RWPE1 (cell line): Measurements from ENCODE around the gene POU2F3.

Experiments used
- CTCF ChIA-PET: fragments of 350-600 bp; sonication (Branson Sonifier 250); formaldehyde crosslinking; extraction: SDS; loops from one replicate; lab custom pipeline; 2021; lab: Yijun Ruan, JAX
- POLR2A ChIA-PET: fragments of 400-600 bp; formaldehyde crosslinking; extraction: SDS; loops from one replicate; lab custom pipeline; 2020; ENCODE audit warnings: antibody characterized with exemption; ENCODE audit not compliant: low non-redundant PET; lab: Yijun Ruan, JAX
- DNase-seq: peaks from one replicate; pipeline ENCODE4 v3.0.0; 2012; ENCODE audit warnings: low spot score
- H3K27ac ChIP-seq: fragments of 450-650 bp; 2 replicates; pipeline ENCODE4 v1.5.1; 2017
- TF ChIP-seq, protein P1 (sequence below): fragments of 450-650 bp; conservative IDR thresholded peaks from 2 replicates; pipeline ENCODE4 v1.5.1; 2017; ENCODE audit warnings: low read depth, mild to moderate bottlenecking

Gene POU2F3

DNA sequence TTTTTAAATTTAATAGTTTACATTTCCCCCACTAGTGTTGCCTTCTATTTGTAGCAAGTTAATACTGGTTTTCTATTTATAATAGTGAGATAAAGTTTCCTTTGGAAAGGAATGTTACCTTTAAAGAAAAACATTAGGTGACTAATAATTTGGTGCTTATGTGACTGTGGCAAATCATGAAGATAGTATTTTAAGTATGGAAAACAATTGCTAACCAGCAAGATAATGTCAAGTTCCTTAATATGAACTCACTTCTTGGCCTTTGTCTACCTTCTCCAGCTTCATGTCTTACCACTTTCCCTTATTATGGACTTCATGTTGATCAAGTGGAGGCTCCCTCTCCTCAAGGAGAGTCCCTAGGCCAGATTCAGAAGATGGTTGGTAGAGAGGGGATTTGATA is 123.5 kb downstream of the POU2F3 start:
- ChIA-PET CTCF (no interaction called here), POLR2A (no interaction called here)
- TF ChIP-seq, protein P1, sequence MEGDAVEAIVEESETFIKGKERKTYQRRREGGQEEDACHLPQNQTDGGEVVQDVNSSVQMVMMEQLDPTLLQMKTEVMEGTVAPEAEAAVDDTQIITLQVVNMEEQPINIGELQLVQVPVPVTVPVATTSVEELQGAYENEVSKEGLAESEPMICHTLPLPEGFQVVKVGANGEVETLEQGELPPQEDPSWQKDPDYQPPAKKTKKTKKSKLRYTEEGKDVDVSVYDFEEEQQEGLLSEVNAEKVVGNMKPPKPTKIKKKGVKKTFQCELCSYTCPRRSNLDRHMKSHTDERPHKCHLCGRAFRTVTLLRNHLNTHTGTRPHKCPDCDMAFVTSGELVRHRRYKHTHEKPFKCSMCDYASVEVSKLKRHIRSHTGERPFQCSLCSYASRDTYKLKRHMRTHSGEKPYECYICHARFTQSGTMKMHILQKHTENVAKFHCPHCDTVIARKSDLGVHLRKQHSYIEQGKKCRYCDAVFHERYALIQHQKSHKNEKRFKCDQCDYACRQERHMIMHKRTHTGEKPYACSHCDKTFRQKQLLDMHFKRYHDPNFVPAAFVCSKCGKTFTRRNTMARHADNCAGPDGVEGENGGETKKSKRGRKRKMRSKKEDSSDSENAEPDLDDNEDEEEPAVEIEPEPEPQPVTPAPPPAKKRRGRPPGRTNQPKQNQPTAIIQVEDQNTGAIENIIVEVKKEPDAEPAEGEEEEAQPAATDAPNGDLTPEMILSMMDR = no peak
- no peak overlapping the region for H3K27ac ChIP-seq
- no peak for DNase-seq

DNA sequence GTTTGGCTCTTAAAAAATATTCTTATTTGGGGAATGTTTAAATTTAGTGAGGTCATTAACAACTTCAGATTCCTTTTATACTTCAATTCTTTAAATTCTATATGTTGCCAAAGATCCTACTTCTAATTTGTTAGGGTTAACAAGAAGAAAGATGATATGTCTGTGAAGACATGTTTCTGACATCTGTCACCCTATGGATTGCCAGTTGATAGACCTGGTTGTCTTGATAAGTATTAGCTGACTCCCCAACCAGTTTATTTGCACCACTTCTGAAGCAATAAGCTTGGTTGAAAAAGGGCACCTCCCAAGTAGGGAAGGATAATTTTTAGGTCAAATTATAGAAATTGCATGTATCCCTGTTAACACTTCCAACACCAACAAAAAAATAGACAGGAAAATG is 125.6 kb downstream of the POU2F3 start:
- TF ChIP-seq, protein P1 = no peak
- no peak overlapping the region for H3K27ac ChIP-seq
- ChIA-PET CTCF (no interaction called here), POLR2A (no interaction called here)
- no peak for DNase-seq
